ENCODE data around the gene PAXX.

DNA sequence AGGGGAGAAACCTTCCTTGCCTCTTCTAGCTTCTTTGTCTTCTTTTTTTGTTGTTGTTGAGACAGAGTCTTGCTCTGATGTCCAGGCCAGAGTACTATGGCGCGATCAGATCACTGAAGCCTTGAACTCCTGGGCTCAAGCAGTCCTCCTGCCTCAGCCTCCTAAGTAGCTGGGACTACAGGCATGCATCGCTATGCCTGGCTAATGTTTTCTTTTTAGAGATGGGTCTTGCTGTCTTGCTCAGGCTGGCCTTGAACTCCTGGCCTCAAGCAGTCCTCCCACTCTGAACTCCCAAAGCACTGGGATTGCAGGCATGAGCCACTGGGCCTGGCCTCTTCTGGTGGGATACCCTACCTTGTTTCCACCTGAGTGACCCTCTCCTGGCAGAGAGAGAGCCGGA lies 3.4 kb upstream of the PAXX start:
- TF ChIP-seq, protein P1, sequence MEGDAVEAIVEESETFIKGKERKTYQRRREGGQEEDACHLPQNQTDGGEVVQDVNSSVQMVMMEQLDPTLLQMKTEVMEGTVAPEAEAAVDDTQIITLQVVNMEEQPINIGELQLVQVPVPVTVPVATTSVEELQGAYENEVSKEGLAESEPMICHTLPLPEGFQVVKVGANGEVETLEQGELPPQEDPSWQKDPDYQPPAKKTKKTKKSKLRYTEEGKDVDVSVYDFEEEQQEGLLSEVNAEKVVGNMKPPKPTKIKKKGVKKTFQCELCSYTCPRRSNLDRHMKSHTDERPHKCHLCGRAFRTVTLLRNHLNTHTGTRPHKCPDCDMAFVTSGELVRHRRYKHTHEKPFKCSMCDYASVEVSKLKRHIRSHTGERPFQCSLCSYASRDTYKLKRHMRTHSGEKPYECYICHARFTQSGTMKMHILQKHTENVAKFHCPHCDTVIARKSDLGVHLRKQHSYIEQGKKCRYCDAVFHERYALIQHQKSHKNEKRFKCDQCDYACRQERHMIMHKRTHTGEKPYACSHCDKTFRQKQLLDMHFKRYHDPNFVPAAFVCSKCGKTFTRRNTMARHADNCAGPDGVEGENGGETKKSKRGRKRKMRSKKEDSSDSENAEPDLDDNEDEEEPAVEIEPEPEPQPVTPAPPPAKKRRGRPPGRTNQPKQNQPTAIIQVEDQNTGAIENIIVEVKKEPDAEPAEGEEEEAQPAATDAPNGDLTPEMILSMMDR (IDR thresholded peaks at IDR 0.05; ENCODE audit: poor library complexity, severe bottlenecking), result no peak
- TF ChIP-seq EZH2 (IDR thresholded peaks at IDR 0.05; ENCODE audit: borderline replicate concordance, insufficient read depth, low read length, poor library complexity, severe bottlenecking) (no peak), RAD21 (conservative IDR thresholded peaks at IDR 0.05) (no peak), SMC3 (conservative IDR thresholded peaks at IDR 0.05; ENCODE audit: poor library complexity) (no peak), POLR2AphosphoS5 (IDR thresholded peaks at IDR 0.05) (no peak), TAF1 (IDR thresholded peaks at IDR 0.05; ENCODE audit: low read depth) (no peak), EP300 (conservative IDR thresholded peaks at IDR 0.05; ENCODE audit: poor library complexity, severe bottlenecking) (no peak)
- TF ChIP-seq, protein P2, sequence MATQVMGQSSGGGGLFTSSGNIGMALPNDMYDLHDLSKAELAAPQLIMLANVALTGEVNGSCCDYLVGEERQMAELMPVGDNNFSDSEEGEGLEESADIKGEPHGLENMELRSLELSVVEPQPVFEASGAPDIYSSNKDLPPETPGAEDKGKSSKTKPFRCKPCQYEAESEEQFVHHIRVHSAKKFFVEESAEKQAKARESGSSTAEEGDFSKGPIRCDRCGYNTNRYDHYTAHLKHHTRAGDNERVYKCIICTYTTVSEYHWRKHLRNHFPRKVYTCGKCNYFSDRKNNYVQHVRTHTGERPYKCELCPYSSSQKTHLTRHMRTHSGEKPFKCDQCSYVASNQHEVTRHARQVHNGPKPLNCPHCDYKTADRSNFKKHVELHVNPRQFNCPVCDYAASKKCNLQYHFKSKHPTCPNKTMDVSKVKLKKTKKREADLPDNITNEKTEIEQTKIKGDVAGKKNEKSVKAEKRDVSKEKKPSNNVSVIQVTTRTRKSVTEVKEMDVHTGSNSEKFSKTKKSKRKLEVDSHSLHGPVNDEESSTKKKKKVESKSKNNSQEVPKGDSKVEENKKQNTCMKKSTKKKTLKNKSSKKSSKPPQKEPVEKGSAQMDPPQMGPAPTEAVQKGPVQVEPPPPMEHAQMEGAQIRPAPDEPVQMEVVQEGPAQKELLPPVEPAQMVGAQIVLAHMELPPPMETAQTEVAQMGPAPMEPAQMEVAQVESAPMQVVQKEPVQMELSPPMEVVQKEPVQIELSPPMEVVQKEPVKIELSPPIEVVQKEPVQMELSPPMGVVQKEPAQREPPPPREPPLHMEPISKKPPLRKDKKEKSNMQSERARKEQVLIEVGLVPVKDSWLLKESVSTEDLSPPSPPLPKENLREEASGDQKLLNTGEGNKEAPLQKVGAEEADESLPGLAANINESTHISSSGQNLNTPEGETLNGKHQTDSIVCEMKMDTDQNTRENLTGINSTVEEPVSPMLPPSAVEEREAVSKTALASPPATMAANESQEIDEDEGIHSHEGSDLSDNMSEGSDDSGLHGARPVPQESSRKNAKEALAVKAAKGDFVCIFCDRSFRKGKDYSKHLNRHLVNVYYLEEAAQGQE (IDR thresholded peaks at IDR 0.05; ENCODE audit: borderline replicate concordance), result no peak

Measured in neural cell (in vitro differentiated cells).